NCI-H1105 treated with DMSO at 0.1 percent for 48 hours (cell line): ENCODE measurements around the gene BRPF1.

Experiments used
- DNase-seq: peaks from one replicate; lab custom pipeline; 2025; lab: John Stamatoyannopoulos, UW

BRPF1 gene

DNA sequence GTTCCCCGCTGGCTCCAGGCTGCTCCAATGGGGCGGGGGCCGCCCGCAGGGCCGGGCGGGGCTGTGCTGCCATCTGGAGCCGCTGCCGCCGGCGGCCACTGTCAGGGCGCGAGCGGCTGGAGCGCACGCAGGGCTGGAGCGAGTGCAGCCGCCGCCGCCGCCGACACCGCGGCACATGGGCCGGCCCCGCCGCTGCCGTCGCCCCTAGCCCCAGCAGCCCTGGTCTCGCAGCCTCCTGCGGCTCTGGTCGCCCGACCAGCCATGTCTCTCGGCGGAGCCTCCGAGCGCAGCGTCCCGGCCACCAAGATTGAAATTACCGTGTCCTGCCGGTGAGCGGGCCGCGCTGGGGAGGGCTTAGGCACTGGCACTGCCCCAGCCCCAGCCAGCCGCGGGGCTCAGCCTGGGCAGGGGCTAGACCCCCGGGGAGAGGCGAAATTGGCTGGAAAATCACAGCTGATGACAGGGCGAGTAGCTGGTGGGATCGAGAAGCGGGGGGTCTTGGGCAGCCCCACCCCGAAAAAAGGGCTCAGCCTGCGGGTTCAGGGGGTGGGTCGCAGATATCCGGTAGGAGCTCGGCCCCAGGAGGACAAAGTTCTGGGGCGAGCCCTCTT lies 27.7 kb upstream of the BRPF1 start, which contains the start of gene CPNE9:
TSS of gene CPNE9 (plus strand) at position 98 of the 611 bp plus-strand sequence. CDS start at position 262, 164 bp downstream.
- no peak for DNase-seq

GRCh38 chr3:9704347-9705322 lies 26.9 kb upstream of the BRPF1 start:
- DNase-seq, result peak; percentile 2

- no peak for DNase-seq
These were observed 21.3 kb upstream of the BRPF1 start for GRCh38 chr3:9710174-9710739.

GRCh38 chr3:9712415-9712814 lies 19.1 kb upstream of the BRPF1 start:
- no peak for DNase-seq

GRCh38 chr3:9713142-9713541 lies 18.4 kb upstream of the BRPF1 start:
- no peak for DNase-seq

DNA sequence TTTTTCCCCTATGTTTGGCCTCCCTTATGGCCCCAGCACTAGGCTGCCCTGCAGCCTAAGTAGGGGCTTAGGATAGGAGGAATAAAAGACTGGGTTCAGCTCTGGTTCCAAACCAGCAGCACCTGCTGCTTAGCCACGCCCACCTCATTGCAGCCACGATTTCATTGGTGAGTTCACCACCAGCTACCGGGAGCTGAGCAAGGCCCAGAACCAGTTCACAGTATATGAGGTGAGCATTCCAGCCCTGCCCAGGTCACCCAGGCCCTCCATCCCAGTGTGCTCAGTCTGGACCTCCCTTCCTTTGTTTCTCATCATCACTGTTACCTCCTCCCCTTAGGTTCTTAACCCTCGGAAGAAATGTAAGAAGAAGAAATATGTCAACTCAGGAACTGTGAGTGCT lies 16.4 kb upstream of the BRPF1 start:
- no peak for DNase-seq

DNA sequence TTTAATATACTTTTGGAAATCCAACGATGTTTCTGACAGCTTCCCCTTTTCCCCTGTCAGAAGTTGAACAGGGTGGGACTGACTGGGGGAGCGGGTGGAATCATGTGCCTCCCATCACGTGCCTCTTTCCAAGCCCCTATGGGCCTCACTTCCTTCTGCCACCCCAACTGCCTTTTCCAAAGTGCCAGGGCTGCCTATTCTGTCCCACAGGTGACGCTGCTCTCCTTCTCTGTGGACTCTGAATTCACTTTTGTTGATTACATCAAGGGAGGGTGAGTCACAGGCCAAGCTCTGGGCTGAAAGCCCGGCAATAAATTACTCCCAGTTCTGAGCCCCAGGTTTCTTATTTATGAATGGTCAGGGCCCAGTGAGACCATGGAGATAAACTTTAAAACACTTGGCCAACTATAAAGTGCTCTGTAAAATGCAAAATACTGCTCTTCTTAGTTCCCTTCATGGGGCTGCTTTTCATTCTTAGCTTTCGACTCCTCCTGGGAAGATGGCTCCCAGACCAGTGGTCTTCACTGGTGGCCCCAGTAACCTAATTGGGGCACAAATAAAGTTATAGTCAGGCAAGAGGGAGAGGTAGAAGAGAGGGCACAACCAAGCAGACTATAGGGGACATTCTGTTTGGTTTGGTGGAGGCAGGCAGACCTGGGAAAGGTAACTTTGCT lies 15.6 kb upstream of the BRPF1 start:
- no peak for DNase-seq

- DNase-seq, result no peak
These were observed 14.6 kb upstream of the BRPF1 start for GRCh38 chr3:9716801-9717555.

- DNase-seq, result no peak
These were observed 14.0 kb upstream of the BRPF1 start for GRCh38 chr3:9717563-9717962.

DNA sequence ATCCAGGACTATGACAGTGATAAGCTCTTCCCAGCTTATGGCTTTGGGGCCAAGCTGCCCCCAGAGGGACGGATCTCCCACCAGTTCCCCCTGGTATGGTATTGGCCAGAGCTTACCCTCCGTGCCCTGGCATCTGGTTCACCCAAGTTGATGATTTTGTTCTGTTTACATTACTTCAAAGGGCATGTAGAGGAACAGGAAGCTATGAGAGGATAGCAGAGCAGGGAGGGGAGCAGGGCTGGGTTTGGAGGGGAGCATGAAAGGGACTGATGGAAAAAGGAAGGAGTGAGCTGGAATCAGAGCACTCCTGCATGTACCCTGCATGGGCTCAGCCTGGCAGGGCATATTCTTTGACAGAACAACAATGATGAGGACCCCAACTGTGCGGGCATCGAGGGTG lies 13.4 kb upstream of the BRPF1 start:
- DNase-seq, result no peak

- DNase-seq, result no peak
These were observed 10.4 kb upstream of the BRPF1 start for GRCh38 chr3:9721015-9721699.

- DNase-seq, result no peak
These were observed 9.9 kb upstream of the BRPF1 start for GRCh38 chr3:9721700-9722060.

DNA sequence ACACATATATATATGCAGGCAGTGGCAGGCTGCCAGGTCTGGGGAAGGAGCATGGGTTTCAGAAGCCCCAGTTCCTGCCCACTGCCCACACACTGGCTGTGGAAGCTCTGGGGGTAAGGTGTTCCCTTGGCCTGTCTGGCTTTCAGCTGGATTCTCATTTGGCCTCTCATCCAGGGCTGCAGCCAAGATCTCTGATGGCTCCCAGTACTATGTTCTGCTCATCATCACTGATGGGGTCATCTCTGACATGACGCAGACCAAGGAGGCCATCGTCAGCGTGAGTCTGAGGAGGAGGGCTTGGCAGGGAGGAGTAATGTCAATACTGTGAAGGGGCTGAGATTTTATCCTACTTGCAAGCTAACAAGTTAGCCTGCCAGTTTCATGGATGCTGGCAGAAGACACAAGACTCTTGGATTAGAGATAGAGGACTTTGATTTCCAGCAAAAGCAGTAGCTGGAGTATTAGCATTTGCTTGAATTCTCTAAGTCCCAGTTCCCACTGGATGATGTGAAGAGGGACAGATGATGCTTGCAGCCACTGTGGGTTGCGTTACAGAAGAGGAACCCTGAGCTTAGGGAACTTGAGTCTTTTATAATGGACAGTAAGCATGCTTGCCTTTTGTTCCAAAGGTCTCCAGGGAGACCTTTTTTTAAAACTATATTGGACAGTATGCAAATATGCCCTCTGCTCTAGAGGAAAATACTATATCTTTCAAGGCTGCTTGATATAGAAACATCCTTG lies 5.6 kb upstream of the BRPF1 start:
- no peak for DNase-seq

GRCh38 chr3:9727041-9727595 lies 4.4 kb upstream of the BRPF1 start:
- DNase-seq, result no peak

DNA sequence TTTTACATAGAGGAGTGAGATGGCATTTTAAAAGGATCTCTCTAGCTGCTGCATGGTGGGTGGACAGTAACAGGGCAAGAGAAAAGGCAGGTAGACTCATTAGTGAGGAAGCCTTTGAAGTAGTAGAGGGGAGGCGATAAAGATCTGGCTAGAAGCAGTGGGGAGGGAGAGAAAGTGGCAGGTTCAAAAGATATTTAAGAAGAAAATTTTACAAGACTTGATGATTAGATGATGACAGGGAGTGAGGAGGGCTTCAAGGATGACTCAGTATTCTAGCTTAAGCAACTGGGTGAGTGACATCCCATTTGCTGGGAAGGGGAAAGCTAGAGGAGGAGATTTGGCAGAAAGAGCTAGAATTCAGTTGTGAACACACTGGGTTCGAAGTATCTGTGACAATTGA lies 3.8 kb upstream of the BRPF1 start:
- no peak for DNase-seq

DNA sequence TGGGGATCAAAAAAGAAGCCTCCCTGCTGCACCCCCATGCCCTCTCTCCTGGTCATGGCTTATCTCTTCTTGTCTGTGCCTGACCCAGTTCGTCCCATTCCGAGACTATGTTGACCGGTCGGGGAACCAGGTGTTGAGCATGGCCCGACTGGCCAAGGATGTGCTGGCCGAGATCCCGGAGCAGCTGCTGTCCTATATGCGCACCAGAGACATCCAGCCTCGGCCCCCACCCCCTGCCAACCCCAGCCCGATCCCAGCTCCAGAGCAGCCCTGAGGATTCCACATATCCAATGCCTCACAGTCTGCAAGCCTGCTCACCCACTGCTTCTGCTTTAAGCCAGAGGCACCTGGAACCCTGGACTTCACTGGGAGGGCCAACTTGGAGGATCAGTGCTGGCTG lies 2.1 kb upstream of the BRPF1 start:
- DNase-seq, result no peak

DNA sequence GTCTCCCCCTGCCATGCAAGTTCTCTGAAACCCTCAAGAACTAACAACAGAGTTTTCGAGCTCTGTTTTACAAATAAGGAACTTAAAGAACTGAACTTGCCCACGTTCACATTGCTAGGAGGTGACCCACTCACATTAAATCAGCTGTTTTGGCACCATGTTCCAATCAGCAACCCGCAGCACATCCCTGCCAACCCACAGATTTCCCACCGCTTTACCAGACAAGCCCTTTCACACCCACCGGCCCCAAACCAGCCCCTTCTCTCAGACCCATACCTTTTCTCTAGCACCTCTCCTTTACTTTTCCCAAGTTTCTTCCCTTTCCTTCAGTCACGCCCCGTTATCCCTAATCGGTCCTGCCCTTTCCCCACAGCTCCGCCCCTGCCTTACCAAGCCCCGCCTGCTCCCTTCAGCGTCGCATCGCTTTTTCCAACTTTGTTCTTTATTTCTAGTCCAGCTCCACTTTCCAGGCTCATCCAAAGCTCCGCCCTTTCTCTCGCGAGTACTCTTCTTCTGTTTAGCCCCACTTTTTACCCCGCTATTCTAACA lies 804 bp upstream of the BRPF1 start:
- no peak for DNase-seq

DNA sequence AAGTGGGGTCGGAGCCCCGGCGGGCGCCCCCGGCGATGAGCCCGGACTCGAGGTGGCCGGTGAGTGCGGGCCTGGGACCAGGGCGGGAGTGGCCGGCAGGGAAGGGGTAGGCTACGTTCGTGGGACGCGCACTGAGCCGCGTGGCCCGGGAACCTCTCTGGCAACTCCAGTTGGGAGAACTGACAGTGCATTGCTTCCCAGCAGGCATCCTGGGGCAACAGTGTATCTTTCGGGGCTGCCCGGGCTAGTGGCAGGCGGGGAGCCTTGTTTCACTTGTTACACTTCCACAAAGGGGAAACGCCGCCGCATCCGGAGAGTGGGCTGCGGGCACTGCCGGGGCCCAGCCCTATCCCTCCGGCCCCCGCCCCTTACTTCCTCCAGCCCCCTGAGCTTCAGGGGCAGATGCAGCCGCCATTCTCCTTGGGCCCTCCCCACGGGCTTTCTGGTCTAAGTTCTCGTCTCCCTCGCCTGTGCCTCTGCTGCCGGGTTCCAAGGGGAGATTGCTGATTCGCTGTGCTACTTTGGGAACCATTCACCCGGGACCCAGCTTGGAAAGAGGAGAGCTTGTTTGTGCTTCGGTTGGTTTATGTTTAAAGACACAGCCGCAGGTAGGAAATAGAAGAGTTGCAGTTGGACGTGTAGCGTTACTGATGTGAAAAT lies 675 bp downstream of the BRPF1 start:
- no peak for DNase-seq

GRCh38 chr3:9732740-9733115 lies 1.2 kb downstream of the BRPF1 start:
- no peak for DNase-seq
